Lower lobe of right lung (tissue), 2 donors: ENCODE results near the gene RASD1. TPM values are rescaled to one million over a fixed set of nuclear protein-coding genes. Genes with fewer than 3 reads are reported as not detected.
A peak's percentile ranks its signal among the peaks of the same experiment; 100 is the strongest.

Experiments used
- ATAC-seq, 2 donors: fragments of 200-7000 bp; cut with Tn5 transposase; one replicate each; pipeline ENCODE4 v1.9.1; 2020 to 2022; ENCODE audit warnings: mild to moderate bottlenecking in 2 of 2, moderate library complexity in 2 of 2
- DNase-seq: peaks from one replicate; pipeline ENCODE4 v3.0.0-alpha.2; 2020
- H3K27ac ChIP-seq: fragments of 200-600 bp; one replicate; pipeline ENCODE4 v1.8.0; 2022
- H3K27me3 ChIP-seq: fragments of 200-600 bp; one replicate; pipeline ENCODE4 v1.8.0; 2022; ENCODE audit warnings: low read depth
- H3K36me3 ChIP-seq: fragments of 200-600 bp; one replicate; pipeline ENCODE4 v1.8.0; 2022; ENCODE audit warnings: mild to moderate bottlenecking
- H3K4me1 ChIP-seq: fragments of 200-600 bp; one replicate; pipeline ENCODE4 v1.8.0; 2022
- H3K4me3 ChIP-seq: fragments of 200-600 bp; one replicate; pipeline ENCODE4 v1.8.0; 2022; ENCODE audit warnings: mild to moderate bottlenecking
- H3K9me3 ChIP-seq: fragments of 200-600 bp; one replicate; pipeline ENCODE4 v1.8.0; 2022
- intact Hi-C: fragments of 100-400 bp; cut with DNase I; formaldehyde crosslinking; loops from one replicate; pipeline ENCODE4 v1.11.0; 2022
- total RNA-seq: library from RNA; stranded (reverse); fragmentation: NEBNext Ultra II Directional; extraction: Animal tissue kit (Norgen Biotek cat#: 25700); gene quantifications from one replicate; pipeline ENCODE4 v1.2.1, GENCODE V29; 2021
- TF ChIP-seq, protein P1 (sequence below): fragments of 200-600 bp; IDR thresholded peaks from one replicate; pipeline ENCODE4 v1.8.0; 2022; ENCODE audit warnings: antibody characterized with exemption, mild to moderate bottlenecking
- donor health status: DM: no; HTN: yes; CAD: no; lungs with severe emphysema.

RASD1 gene
- total RNA-seq, 1 donor from 2014 or later = 24.6 TPM

- TF ChIP-seq, protein P1, sequence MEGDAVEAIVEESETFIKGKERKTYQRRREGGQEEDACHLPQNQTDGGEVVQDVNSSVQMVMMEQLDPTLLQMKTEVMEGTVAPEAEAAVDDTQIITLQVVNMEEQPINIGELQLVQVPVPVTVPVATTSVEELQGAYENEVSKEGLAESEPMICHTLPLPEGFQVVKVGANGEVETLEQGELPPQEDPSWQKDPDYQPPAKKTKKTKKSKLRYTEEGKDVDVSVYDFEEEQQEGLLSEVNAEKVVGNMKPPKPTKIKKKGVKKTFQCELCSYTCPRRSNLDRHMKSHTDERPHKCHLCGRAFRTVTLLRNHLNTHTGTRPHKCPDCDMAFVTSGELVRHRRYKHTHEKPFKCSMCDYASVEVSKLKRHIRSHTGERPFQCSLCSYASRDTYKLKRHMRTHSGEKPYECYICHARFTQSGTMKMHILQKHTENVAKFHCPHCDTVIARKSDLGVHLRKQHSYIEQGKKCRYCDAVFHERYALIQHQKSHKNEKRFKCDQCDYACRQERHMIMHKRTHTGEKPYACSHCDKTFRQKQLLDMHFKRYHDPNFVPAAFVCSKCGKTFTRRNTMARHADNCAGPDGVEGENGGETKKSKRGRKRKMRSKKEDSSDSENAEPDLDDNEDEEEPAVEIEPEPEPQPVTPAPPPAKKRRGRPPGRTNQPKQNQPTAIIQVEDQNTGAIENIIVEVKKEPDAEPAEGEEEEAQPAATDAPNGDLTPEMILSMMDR = no peak
- Histone ChIP-seq H3K9me3 (no peaks in the 10 kb centered on the region), H3K27me3 (no peaks in the 10 kb centered on the region), H3K4me3 (peak overlapping the region; percentile 66), H3K36me3 (peaks cover 18% of the 10 kb centered on the region), H3K4me1 (peaks cover 23% of the 10 kb centered on the region), H3K27ac (peak overlapping the region; percentile 89)
- DNase-seq (peak; percentile 62), ATAC-seq (peak; percentile 6 to 44)
- intact Hi-C loops = no loop called here
These were observed 533 bp downstream of the RASD1 start for GRCh38 chr17:17495536-17496188.

DNA sequence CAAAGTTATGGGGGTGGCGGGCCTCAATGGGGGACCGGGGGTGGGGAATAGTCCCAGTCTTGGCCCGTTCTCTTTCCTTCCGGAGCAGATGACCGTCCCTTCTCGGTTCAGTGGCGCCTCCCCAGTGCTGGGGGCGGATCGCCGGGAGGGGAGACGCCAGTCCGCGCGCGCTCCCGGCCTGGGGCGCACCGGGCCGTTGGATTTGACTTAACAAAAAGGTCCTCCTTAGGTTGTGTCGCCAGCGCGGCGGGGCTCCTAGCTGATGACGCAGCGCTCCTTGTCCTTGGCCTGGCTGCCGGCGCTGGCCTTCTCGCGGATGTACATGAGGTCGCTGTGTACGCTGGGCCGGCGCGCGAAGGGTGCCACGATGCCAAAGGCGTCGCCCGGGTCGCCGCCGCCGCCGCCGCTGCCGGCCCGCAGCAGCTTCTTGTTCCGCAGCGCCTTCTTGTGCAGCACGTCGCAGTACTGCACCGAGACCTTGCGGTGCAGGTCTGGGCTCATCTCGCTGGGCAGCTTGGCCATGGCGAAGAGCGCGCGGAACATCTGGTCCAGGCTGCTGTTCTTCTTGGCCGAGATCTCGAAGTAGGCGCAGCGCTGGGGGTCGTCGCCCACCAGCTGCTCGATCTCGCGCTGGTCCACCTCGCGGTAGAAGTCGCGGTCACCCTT is 1.2 kb downstream of the RASD1 start:
- intact Hi-C loops = no loop called here
- Histone ChIP-seq H3K9me3 (no peaks in the 10 kb centered on the region), H3K4me1 (peaks cover 23% of the 10 kb centered on the region), H3K27ac (peak overlapping the region; percentile 89), H3K36me3 (peaks cover 18% of the 10 kb centered on the region), H3K27me3 (no peaks in the 10 kb centered on the region), H3K4me3 (peak overlapping the region; percentile 66)
- DNase-seq (peak; percentile 74), ATAC-seq (peak; percentile 4 to 14)
- TF ChIP-seq, protein P1 = no peak

GRCh38 chr17:17494499-17494869 is 1.7 kb downstream of the RASD1 start:
- Histone ChIP-seq H3K4me3 (peak overlapping the region; percentile 66), H3K27ac (peak overlapping the region; percentile 89), H3K36me3 (peaks cover 18% of the 10 kb centered on the region), H3K27me3 (no peaks in the 10 kb centered on the region), H3K9me3 (no peaks in the 10 kb centered on the region), H3K4me1 (peaks cover 23% of the 10 kb centered on the region)
- no peak for DNase-seq
- intact Hi-C loops = no loop called here
- TF ChIP-seq, protein P1 = no peak
- ATAC-seq = no peak

DNA sequence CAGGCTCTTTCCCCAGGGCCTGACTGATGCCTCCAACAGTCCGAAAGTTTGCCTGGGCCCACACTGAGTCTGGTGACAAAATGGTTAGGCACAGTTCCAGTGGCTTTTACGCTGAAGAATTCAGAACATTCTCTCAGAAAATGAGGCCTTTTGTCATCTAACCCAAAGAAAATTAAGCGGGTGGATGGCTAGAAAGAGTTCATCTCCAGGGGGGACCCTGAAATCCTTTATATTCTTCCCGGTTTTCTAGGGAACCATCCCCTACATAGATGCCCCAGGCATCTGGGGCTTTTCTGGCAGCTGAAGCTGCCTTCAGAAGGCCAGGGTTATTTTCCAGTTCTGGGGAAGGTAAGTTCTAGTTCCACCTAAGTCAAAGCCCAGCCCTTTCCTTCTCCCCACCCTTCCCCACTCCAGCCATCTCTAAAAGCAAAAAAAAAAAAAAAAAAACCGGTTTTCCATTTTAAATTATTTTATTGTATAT is 2.2 kb downstream of the RASD1 start:
- Histone ChIP-seq H3K27me3 (no peaks in the 10 kb centered on the region), H3K9me3 (no peaks in the 10 kb centered on the region), H3K27ac (no peak overlapping the region), H3K4me3 (peak overlapping the region; percentile 66), H3K4me1 (peaks cover 23% of the 10 kb centered on the region), H3K36me3 (peaks cover 18% of the 10 kb centered on the region)
- ATAC-seq (no peak), DNase-seq (no peak)
- intact Hi-C loops = no loop called here
- TF ChIP-seq, protein P1 = no peak

- peaks cover 19% of the 10 kb centered on the region for H3K36me3 ChIP-seq
- H3K27me3 ChIP-seq = no peaks in the 10 kb centered on the region
- intact Hi-C loops = no loop called here
- DNase-seq = peak; percentile 47
- H3K9me3 ChIP-seq = no peaks in the 10 kb centered on the region
- H3K4me3 ChIP-seq = no peak overlapping the region
- TF ChIP-seq, protein P1 = no peak
- peaks cover 23% of the 10 kb centered on the region for H3K4me1 ChIP-seq
- no peak overlapping the region for H3K27ac ChIP-seq
- ATAC-seq = no peak
These were observed 2.8 kb downstream of the RASD1 start for GRCh38 chr17:17493249-17493985.
